GM18508 (cell line): ENCODE results near the gene RPN1.
"Not testable (repeated sequence)": the region's sequence is repeated elsewhere in the genome, so short reads cannot be mapped to it uniquely, and the experiment has no call there.

Experiments
- ATAC-seq: cut with Tn5 transposase; IDR thresholded peaks from one replicate; pipeline ENCODE4 v1.9.1; 2021; ENCODE audit warnings: moderate number of reproducible peaks; ENCODE audit not compliant: insufficient read depth, unreplicated experiment

Gene RPN1

GRCh38 chr3:128613083-128613829 lies 37.4 kb downstream of the RPN1 start:
- no peak for ATAC-seq

- no peak for ATAC-seq
These were observed 40.1 kb downstream of the RPN1 start for GRCh38 chr3:128610451-128611070.

DNA sequence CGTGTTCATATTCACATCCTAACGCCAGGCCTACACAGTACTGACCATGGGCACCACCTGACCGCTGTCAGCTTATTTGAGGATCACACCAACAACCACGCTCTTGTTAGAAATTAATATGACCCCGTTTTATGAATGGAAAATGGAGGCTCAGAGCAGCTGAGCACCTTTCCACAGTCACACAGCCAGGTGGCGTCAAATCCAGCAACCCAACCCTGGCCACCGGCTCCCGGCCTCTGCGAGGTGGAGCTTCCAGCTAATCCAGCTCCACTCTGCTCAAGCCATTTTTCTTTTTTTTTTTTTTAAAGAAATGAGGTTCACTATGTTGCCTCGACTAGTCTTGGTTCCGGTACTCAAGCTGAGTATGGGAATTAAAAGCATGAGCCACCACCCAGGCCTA lies 41.3 kb downstream of the RPN1 start:
- ATAC-seq: no peak

DNA sequence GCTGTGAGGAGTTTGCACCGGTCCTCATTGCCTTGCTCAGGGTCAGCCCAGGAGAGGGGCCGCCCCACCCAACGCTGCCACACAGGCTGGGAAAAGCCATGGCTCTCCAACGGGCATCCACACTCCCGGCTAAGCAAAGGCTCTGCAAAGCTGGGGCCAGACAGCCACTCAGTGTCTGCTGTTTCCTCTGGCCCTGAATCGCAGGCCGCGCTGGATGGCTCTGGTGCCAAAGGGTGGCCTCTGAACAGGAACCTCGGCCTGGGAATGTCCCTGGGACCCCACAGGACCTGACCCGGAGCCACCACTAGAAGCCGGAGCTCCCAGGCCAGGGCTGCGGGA lies 42.9 kb downstream of the RPN1 start:
- no peak for ATAC-seq

- no peak for ATAC-seq
These were observed 44.5 kb downstream of the RPN1 start for GRCh38 chr3:128606094-128606493.

- no peak for ATAC-seq
These were observed 45.2 kb downstream of the RPN1 start for GRCh38 chr3:128605091-128606046.

DNA sequence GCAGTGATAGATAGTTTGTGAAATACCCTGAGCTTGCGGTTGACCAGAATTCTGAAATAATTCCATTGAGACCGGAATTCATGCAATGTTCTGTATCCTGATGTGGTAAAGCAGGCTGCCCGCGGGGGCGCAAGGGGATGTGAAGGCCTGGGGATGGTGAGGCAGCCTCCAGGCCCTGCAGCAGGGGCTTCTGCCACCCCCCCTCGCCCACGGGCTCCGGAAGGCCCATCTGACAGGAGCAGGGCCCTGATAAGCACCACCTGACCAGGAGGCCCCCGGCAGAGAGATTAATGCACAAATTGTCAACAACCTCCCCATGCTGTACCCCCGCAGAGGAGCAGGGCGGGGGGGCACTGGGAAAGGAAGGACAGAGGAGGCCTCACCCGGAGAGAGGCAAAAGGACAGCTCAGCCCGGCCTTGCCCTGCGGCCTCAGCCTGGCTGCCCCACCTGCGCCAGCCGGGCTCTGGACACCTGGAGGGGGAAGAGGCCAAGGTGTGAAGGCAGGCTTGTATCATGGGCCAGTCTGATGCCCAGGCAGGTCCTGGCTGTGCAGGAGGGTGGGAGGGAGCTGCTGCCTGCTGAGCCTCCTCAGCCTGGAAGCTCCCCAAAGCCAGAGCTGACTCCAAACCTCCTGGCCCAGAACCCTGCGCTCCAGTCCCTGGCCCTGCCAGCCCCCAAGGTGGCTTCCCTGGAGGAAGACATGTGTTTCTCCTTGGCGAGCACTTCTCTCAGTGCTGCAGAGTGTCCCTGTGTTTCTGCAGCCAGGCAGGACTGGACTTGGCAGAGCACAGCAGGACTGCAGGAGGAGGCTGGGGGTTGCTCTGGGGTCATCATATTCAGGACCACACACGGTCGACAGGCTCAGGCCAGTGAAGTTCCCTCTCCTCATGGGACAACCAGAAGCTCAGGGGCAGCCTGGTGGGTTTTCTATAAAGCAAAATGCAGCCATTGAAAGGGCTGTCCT lies 46.5 kb downstream of the RPN1 start:
- ATAC-seq: no peak

DNA sequence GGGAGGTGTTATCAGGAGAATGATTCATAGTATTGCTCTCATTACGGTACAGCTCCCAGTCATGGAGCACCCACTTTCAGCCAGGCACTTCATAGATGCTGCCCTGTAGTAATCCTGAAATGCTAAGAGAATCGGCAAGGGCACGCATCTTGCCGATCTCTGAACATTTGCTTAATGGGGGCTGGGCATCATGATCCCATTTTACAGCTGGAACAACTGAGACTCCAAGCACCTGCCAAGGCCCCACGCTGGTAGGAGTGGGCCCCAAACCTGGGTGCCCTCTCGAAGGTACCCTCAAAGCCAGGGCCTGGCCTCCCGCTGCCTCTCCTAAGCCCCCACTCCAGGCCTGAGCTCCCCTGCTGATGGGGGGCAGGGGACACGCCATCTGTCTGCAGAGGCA lies 47.3 kb downstream of the RPN1 start:
- ATAC-seq: no peak

GRCh38 chr3:128598884-128599664 lies 51.5 kb downstream of the RPN1 start:
- ATAC-seq: no peak

GRCh38 chr3:128597900-128598299 lies 52.7 kb downstream of the RPN1 start:
- ATAC-seq: no peak

DNA sequence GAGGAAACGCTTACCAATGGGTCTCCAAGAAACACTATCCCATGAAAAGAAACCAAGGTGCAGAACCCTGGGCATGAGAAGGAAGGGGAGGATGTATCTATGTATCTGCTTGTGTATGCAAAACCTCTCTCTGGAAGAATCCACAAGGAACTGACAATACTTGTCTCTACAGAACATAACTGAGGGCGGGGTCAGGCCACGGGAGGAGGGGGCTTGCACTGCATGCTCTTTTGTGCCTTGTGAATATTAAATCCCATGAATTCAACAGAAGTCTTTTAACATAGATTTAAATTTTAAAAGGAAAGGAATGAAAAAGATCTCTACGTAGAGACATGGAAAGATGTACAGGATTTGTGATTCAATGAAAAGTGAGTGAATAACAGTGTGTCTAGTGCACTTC lies 57.8 kb downstream of the RPN1 start:
- no peak for ATAC-seq

- ATAC-seq: no peak
These were observed 58.7 kb downstream of the RPN1 start for GRCh38 chr3:128591738-128592426.

- ATAC-seq: no peak
These were observed 59.7 kb downstream of the RPN1 start for GRCh38 chr3:128590948-128591347.

DNA sequence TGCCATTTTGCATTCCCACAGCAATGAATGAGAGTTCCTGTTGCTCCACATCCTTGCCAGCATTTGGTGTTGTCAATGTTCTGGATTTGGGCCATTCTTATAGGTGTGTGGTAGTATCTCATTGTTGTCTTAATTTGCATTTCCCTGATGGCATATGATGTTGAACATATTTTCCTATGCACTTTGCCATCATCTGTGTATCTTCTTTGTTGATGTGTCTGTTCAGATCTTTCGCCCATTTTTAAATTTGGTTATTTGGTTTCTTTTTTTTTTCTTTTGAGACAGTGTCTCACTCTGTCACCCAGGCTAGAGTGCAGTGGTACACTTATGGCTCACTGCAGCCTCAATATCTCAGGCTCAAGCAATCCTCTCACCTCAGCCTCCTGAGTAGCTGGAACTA lies 60.6 kb downstream of the RPN1 start:
- ATAC-seq: not testable (repeated sequence)

DNA sequence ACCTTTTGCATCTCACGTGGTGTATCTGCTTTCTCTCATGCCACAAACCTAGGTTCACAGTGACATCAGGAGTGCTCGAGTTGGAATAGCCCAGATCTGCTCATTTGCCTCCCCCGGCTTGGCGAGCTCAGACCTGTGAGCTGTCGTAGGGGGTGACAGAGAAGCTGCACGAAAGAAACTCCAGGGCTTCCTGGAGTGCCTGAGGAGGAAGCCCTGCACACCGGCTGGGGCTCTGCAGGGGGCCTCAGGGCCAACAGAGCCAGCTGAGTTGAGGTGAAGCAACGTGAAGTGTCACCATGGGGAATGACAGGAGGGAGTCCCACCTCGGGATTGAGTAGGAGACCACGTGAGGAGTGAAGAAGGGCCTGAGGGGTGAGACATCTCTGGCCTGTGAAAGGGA lies 62.5 kb downstream of the RPN1 start:
- no peak for ATAC-seq

- no peak for ATAC-seq
These were observed 63.2 kb downstream of the RPN1 start for GRCh38 chr3:128587391-128587790.

DNA sequence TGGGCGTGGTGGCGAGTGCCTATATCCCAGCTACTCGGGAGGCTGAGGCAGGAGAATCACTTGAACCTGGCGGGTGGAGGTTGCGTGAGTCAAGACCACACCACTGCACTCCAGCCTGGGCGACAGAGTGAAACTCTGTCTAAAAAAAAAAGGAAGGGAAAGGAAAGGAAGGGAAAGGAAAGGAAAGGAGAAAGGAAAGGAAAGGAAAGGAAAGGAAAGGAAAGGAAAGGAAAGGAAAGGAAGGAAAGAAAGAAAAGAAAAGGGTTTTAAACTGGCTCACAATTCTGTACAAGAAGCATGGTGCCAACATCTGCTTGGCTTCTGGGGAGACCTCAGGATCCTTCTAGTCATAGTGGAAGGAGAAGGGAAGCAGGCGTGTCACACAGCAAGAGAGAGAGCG lies 63.7 kb downstream of the RPN1 start:
- not testable (repeated sequence) for ATAC-seq

DNA sequence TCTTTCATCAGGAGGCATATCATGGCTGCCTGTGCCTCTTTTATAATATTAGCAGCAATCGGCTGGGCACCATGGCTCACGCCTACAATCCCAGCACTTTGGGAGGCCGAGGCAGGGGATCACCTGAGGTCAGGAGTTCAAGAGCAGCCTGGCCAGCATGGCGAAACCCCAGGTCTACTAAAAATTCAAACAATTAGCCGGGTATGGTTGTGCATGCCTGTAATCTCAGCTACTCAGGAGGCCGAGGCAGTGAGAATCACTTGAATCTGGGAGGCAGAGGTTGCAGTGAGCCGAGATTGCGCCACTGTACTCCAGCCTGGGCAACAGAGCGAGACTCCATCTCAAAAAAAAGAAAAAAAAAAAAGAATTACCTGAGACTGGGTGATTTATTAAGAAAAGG lies 64.2 kb downstream of the RPN1 start:
- ATAC-seq: not testable (repeated sequence)

- no peak for ATAC-seq
These were observed 64.6 kb downstream of the RPN1 start for GRCh38 chr3:128585974-128586373.
